Activated CD4-positive, alpha-beta T cell treated with anti-CD3 and anti-CD28 coated beads for 36 hours (primary cell): Measurements from ENCODE around the gene DDX25. TPM values are rescaled to one million over a fixed set of nuclear protein-coding genes. Genes with fewer than 3 reads are reported as not detected.

Experiments
- total RNA-seq, 2 experiments: library from RNA; stranded (reverse); gene quantifications; one replicate each; pipeline ENCODE4 v1.2.3, GENCODE V29; 2021

The DDX25 gene
- total RNA-seq, 2 experiments from 2014 or later, result not detected

Other genes with a start within 250 kb of the DDX25 start
- not detected for gene ACRV1, start 223.7 kb upstream of the DDX25 start, total RNA-seq
- not detected for gene PATE1, start 158.2 kb upstream of the DDX25 start, total RNA-seq
- under 1 TPM in 1 of 2 experiments, not detected in 1; 0.16 TPM for gene PATE2, start 125.7 kb upstream of the DDX25 start, total RNA-seq
- gene PATE3, start 116.4 kb upstream of the DDX25 start, total RNA-seq, result not detected
- not detected for gene PATE4, start 71.2 kb upstream of the DDX25 start, total RNA-seq
- 1 to 10 TPM; 7.2 to 9.3 TPM for gene HYLS1, start 16.8 kb upstream of the DDX25 start, total RNA-seq
- 10 to 100 TPM; 14.3 to 19.9 TPM for gene PUS3, start 1.3 kb upstream of the DDX25 start, total RNA-seq
- gene VSIG10L2, start 41.5 kb downstream of the DDX25 start, total RNA-seq, result not detected
- 1 to 10 TPM; 1.8 to 3.2 TPM for gene CDON, start 158.4 kb downstream of the DDX25 start, total RNA-seq